GM18519 (cell line): ENCODE measurements around the gene RCOR2.
A peak's percentile ranks its signal among the peaks of the same experiment; 100 is the strongest.
"Not testable (repeated sequence)": the region's sequence is repeated elsewhere in the genome, so short reads cannot be mapped to it uniquely, and the experiment has no call there.

ENCODE experiments used
- ATAC-seq: cut with Tn5 transposase; IDR thresholded peaks from one replicate; pipeline ENCODE4 v1.9.1; 2021; ENCODE audit warnings: mild to moderate bottlenecking, moderate library complexity; ENCODE audit not compliant: unreplicated experiment, low FRiP score

Gene RCOR2

DNA sequence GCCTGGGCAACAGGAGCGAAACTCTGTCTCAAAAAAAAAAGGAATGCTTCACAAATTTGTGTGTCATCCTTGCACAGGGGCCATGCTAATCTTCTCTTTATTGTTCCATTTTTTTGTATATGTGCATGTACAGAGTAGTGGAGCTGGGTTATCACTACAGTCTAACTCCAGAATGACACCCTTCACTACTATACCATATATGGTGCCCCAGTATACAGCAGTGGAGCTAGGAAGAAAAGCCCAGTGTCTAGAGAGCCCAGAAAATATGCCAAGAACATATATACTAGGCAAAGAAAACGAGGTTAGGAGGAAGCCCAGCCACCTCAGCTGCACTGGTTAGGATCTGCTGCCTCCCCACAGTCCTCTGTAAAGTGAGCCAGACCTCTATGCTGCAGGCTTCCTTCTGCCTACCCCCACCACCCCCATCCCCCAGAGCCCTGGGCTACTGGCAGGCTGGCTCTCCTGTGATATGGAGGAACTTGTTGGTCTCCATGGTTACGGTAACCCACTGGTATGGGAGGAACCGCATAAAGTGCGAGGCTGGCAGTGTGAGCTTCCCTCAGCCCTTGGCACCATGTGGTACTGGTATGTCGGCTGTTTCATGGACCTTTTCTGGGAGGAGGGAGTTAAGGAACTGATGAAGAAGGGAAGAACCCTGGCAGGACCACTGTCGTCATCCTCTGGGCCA is 34.3 kb downstream of the RCOR2 start:
- no peak for ATAC-seq

GRCh38 chr11:63880403-63880790 is 36.6 kb downstream of the RCOR2 start:
- no peak for ATAC-seq

GRCh38 chr11:63879598-63880402 is 37.2 kb downstream of the RCOR2 start:
- ATAC-seq: no peak

DNA sequence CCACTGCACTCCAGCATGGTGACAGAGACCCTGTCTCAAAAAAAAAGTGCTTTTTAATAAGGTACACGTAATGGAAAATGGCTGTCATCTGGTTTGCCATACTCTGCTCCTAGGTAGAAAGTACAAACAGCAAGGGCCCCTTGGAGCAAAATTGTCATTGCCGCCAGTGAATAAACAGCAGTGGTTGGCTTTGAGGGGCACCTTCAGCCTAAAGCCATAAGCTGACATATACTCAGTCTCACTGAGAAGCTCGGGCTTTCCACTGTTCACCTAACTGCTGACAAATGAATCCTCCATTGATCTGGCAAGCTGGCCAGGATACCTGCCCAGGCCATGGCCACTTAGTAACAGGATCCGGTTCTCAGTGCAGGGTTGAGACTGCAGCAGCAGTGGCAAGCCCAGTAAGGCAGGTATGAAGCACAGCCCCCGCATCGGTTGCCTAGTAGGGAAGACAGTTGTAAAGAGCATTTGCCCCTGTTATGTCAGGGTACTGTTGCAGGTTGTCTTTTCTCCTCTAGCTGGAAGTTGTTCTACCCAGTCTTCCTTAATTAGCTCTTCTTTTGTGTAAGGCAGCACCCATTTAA is 39.2 kb downstream of the RCOR2 start:
- no peak for ATAC-seq

GRCh38 chr11:63876616-63877015 is 40.3 kb downstream of the RCOR2 start:
- no peak for ATAC-seq

DNA sequence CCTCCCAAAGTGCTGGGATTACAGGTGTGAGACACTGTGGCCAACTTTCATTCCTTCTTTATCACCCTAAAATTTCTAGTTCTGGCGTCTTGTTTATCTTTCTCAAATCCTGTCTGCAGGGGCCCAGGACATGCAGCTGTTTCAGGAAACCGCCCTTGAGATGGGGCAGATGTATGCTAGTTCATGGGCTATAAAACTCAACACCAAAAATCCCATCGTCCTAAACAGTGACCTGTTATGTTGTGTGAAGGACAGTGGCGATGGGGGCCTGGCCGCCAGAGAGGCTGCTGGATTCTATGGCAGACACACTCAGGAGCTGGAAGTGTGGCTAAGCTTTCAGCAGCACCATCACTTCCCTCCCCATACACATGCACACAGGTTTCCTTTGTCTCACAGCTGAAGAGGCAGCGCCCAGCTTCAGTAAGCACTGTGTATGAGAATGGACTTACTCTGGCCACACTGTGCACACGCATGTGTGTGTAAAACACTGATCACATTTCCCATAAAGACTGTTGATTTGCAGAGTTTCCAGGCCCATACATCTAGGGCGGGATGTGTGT is 41.4 kb downstream of the RCOR2 start:
- ATAC-seq: no peak

DNA sequence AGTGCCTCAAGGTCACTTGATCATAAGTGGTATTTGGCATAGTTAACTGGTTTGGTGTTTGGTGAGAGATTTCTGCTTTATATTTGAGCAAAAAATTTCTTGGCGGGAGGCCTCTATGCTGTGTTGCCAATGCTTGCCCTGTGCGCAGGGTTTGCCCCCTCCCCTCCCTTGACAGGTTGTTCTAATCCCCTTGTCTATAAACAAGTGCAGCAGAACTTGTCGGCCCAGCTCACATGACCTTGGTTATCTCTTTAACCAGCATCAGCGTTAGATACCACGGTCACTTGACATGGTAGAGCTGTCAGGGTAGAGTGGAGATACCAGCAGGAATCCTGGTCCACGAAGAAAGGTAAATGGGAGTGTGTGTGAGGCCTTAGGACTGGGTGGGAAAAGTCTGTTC is 42.5 kb downstream of the RCOR2 start:
- no peak for ATAC-seq

DNA sequence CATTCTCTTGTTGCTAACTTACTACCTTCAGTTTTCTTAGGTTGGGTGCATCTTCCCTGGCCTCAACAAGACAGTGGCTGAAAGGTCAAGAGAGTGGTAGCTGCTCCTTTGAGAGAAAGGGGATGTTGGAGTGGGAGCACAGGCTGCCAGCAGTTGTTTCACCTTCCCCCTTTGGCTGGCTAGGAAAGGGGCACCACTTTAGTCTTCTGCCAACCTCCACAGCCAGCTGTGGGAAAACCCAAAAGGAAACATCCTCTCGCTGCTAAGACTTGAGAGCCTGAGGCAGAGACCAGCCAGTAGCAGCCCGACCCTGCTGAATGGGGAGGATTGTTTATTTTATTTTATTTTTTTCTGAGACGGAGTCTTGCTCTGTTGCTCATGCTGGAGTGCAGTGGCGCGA is 43.7 kb downstream of the RCOR2 start:
- no peak for ATAC-seq

- no peak for ATAC-seq
These were observed 44.2 kb downstream of the RCOR2 start for GRCh38 chr11:63872800-63873197.

DNA sequence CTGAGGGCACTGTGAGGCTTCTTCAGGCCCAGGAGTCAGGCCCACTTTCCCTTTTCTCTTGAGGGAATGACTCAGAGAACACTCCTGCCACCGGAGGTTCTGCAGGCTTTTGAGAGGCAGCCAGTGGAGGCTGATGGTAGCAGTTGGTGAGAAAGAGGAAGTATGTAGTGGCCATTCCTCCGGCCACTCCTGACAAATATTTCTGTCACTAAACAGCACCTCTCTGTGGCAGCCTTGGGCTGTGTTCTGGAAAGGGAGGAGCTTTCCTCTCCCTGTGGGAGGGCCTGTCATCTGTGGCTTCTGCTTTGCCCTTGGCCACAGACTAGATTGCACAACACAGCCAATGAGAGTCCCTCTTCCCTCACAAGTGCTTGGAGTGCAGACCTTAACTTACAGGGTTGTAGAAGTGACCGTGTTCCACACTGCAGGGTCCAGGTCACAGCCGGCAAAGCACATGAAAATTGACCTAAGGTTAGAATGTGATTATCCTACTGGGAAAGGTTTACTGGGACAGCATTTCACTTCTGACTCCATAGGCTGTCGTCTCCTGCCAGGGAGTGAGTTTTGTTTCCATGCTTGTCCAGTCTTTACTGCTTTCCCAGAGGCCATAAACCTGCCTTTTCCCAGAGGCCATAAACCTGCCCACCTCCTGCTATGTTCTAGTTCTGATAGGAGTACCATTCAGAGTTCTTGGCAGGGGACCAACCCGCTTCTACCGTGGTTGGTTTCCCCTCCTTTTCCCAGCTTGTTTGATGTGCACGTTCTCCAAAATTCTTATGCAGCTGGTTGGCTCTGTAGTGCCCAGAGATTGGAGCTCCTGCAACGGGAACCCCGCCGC is 44.8 kb downstream of the RCOR2 start:
- peak; percentile 88 for ATAC-seq

GRCh38 chr11:63870351-63871140 is 46.4 kb downstream of the RCOR2 start:
- ATAC-seq: no peak

DNA sequence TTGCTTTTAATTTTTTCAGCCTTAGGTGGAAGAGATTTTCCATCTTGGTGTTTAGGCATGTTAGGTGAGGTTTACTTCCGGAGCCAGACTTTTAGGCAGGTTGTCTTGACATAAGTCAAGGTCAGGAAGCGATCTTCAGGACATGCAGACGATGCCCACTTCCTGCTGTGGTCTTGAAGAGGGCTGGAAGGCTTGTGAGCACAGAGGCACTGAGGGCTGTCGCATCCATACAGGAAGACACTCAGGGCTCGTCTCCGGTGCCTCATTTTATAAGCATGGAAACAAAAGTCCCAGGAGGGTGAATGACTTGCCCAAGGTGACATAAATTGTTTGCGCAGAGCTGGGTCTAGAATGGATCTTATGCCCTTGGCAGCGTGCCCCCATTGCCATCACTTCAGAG is 47.3 kb downstream of the RCOR2 start:
- ATAC-seq: no peak

DNA sequence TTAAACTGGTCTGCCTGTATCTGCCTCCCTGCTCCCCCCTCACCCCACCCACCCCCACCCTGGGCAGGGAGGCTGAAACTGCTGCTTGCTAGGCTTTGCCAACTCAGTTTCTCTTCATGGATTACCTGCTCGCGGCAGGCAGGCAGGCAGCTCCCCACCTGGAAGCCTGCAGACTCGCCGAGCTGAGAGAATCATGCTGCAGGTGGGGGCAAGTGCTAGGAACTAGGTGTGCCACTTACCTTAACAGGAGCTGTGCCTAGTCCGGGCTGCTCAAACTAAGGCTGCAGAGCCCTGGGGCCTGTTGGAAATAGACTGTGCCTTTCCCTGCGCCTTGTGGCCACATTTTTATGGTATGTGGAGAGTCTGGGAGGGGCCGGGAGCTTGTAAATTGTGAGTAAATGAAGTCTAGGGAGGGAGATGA is 47.8 kb downstream of the RCOR2 start:
- no peak for ATAC-seq

GRCh38 chr11:63868399-63869064 is 48.4 kb downstream of the RCOR2 start:
- no peak for ATAC-seq

DNA sequence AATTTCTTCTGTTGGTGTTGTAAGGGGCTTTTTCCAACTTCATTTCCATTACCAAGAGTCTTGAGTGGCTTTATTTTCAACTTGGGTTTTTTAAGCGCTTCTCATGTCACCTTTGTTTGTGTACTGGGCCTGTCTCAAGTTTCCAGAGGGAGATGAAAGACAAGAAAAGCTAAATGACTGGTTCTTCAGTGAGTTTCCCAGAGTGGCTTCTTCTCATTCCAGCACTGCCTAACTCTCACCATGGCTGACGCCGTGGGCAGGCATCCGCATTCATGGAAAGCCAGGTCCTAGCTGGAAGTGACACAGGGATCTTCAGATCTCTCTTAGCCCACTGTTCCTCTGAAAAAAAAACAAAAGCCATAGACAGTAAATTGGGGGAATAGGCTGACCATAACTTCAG is 49.5 kb downstream of the RCOR2 start:
- no peak for ATAC-seq

GRCh38 chr11:63866211-63866610 is 50.8 kb downstream of the RCOR2 start:
- ATAC-seq: peak; percentile 44

GRCh38 chr11:63863620-63864019 is 53.3 kb downstream of the RCOR2 start:
- not testable (repeated sequence) for ATAC-seq

DNA sequence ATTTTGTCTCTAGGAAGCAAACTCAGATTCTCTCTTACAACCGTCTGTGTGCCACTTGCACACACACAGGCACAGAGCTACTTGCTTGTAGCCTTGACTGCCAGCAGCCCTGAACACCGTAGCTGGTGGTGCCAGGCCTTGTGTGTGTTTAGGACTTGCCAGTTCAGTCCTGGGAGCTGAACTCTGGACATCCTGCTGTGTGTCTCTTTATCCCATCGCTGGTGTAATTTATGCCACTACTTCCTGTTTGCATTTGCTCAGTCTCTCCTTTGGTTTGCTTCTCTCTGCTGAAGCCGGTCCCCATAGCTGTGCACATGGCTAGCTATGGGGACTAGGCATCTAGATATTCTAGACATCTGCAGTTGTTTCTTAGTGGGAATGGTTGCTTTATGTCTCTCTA is 54.0 kb downstream of the RCOR2 start:
- no peak for ATAC-seq
